Osteoblast (primary cell): Measurements from ENCODE around the gene TGFBR2. TPM values are rescaled to one million over a fixed set of nuclear protein-coding genes. Genes with fewer than 3 reads are reported as not detected.

Experiments
- DNase-seq: peaks from one replicate; pipeline ENCODE4 v3.0.0; 2011; ENCODE audit warnings: low spot score, mixed read lengths; ENCODE audit not compliant: insufficient read length; ENCODE audit errors: missing footprints
- H2AFZ ChIP-seq: 2 replicates; pipeline ENCODE4 v1.6.0; 2011; ENCODE audit warnings: mild to moderate bottlenecking, low read length
- H3K27ac ChIP-seq: 2 replicates; pipeline ENCODE4 v1.5.1; 2011; ENCODE audit warnings: mild to moderate bottlenecking, low read depth, low read length, moderate library complexity
- H3K27me3 ChIP-seq: 2 replicates; pipeline ENCODE4 v1.6.0; 2012; ENCODE audit warnings: mild to moderate bottlenecking, control low read depth, inconsistent platforms, low read length, moderate library complexity; ENCODE audit not compliant: insufficient read depth
- H3K36me3 ChIP-seq: 2 replicates; pipeline ENCODE4 v1.5.1; 2011; ENCODE audit warnings: mild to moderate bottlenecking, low read length, control low read depth, moderate library complexity; ENCODE audit not compliant: insufficient read depth
- H3K4me1 ChIP-seq: 2 replicates; pipeline ENCODE4 v1.5.1; 2011; ENCODE audit warnings: mild to moderate bottlenecking, low read length, control low read depth, moderate library complexity; ENCODE audit not compliant: insufficient read depth
- H3K4me2 ChIP-seq: 2 replicates; pipeline ENCODE4 v1.6.0; 2011; ENCODE audit warnings: mild to moderate bottlenecking, low read length; ENCODE audit not compliant: insufficient read depth
- H3K4me3 ChIP-seq: fragments of 200-600 bp; sonication (generic); 3 replicates; pipeline ENCODE4 v1.5.1; 2012; ENCODE audit warnings: mild to moderate bottlenecking, low read length, inconsistent platforms; ENCODE audit not compliant: insufficient read depth
- H3K79me2 ChIP-seq: 2 replicates; pipeline ENCODE4 v1.6.0; 2012; ENCODE audit warnings: mild to moderate bottlenecking, low read length, control low read depth, inconsistent platforms; ENCODE audit not compliant: insufficient read depth
- H3K9me3 ChIP-seq: 2 replicates; pipeline ENCODE4 v1.5.1; 2011; ENCODE audit warnings: low read depth, low read length, control low read depth
- H4K20me1 ChIP-seq: 2 replicates; pipeline ENCODE4 v1.6.0; 2012; ENCODE audit warnings: mild to moderate bottlenecking, low read length, control low read depth; ENCODE audit not compliant: insufficient read depth
- total RNA-seq: library from RNA; depleted of rRNA; stranded (reverse); fragments of >200 nt; gene quantifications from 2 replicates; pipeline ENCODE4 v1.2.3, GENCODE V29; 2012
- TF ChIP-seq, protein P1 (sequence below): IDR thresholded peaks from 2 replicates; pipeline ENCODE4 v1.5.1; 2011; ENCODE audit warnings: mild to moderate bottlenecking, low read depth, low read length, moderate library complexity; ENCODE audit errors: extremely low read depth

Gene TGFBR2
- total RNA-seq, 1 donor: 118 TPM

DNA sequence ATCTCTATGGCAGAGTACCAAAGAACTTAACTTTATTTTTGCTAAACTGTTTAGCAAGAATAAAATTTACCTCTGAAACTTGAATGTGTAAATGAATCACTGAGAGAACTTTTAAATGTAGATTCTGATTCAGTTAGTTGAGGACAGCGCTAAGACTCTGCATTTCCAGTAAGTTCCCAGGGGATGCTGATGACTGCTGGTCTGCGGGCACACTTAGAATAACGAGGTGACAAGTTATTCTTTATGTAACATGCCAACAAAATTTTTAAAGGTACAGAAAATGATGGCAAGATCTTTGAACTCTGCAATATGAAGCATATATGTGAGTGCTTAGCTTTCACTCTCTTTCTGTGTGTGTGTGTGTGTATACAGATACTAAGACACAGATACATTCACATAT lies 56.4 kb downstream of the TGFBR2 start:
- Histone ChIP-seq H3K4me3 (no peak overlapping the region), H3K36me3 (peaks cover 17% of the 10 kb centered on the region), H2AFZ (no peak overlapping the region), H3K4me1 (peaks cover 56% of the 10 kb centered on the region), H3K4me2 (no peak overlapping the region), H3K27ac (no peak overlapping the region), H4K20me1 (peaks cover 4% of the 10 kb centered on the region), H3K27me3 (no peaks in the 10 kb centered on the region), H3K79me2 (peaks cover 11% of the 10 kb centered on the region), H3K9me3 (no peaks in the 10 kb centered on the region)
- DNase-seq: no peak
- TF ChIP-seq, protein P1, sequence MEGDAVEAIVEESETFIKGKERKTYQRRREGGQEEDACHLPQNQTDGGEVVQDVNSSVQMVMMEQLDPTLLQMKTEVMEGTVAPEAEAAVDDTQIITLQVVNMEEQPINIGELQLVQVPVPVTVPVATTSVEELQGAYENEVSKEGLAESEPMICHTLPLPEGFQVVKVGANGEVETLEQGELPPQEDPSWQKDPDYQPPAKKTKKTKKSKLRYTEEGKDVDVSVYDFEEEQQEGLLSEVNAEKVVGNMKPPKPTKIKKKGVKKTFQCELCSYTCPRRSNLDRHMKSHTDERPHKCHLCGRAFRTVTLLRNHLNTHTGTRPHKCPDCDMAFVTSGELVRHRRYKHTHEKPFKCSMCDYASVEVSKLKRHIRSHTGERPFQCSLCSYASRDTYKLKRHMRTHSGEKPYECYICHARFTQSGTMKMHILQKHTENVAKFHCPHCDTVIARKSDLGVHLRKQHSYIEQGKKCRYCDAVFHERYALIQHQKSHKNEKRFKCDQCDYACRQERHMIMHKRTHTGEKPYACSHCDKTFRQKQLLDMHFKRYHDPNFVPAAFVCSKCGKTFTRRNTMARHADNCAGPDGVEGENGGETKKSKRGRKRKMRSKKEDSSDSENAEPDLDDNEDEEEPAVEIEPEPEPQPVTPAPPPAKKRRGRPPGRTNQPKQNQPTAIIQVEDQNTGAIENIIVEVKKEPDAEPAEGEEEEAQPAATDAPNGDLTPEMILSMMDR: no peak

DNA sequence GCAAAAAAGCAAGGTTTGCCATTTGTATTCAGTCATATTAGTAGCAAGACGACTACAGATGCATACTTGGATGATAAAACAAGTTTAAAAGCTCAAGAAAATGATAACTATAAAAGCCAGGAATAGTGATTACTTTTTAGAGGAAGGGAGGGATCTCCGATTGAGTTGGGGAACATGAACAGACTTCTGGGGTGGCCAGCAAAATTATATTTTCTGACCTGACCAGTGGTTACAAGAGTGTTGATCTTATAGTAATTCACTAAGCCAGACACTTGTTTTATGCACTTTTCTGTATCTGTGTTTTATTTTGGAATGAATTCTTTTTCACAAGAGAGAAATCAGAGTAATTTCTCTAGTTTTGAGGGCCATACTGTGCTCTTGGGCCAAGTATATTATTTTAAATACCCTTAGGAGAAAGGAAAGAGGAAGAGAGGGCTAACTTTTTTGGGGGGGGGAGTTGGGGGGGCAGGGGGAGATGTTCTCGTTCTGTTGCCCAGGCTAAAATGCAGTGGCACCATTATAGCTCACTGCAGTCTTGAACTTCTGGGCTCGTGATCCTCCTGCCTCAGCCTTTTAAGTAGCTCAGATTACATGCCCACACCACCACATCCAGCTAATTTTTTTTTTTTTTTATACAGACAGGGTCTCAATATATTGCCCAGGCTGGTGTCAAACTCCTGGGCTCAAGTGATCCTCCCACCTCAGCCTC lies 57.3 kb downstream of the TGFBR2 start:
- DNase-seq: no peak
- Histone ChIP-seq H3K27ac (no peak overlapping the region), H3K36me3 (peaks cover 17% of the 10 kb centered on the region), H3K4me1 (peaks cover 48% of the 10 kb centered on the region), H3K4me2 (no peak overlapping the region), H3K4me3 (no peak overlapping the region), H2AFZ (no peak overlapping the region), H3K79me2 (peaks cover 11% of the 10 kb centered on the region), H4K20me1 (peaks cover 4% of the 10 kb centered on the region), H3K27me3 (no peaks in the 10 kb centered on the region), H3K9me3 (no peaks in the 10 kb centered on the region)
- TF ChIP-seq, protein P1: no peak

DNA sequence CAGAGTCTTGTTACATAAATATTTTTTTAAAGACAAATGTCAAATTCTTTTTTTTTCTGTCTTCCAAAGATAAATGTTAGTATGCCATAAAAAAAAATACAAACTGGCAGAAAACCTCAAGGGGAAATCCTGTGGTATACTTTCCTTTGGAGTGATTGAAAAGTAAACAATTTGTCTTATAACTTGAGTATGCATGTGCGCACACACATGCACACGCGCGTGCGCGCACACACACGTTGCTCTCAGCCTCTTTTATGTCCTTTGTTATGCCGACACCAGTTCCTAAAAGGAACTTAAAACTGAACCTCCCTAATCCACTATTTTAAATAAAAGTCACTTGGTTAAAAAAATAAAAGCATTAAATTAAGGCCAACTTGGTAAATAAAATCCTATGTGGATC lies 58.1 kb downstream of the TGFBR2 start:
- H3K27ac ChIP-seq: no peak overlapping the region
- H3K79me2 ChIP-seq: peaks cover 11% of the 10 kb centered on the region
- H2AFZ ChIP-seq: no peak overlapping the region
- H4K20me1 ChIP-seq: no peaks in the 10 kb centered on the region
- H3K4me1 ChIP-seq: peaks cover 42% of the 10 kb centered on the region
- no peaks in the 10 kb centered on the region for H3K9me3 ChIP-seq
- DNase-seq: no peak
- no peak overlapping the region for H3K4me2 ChIP-seq
- peaks cover 17% of the 10 kb centered on the region for H3K36me3 ChIP-seq
- no peaks in the 10 kb centered on the region for H3K27me3 ChIP-seq
- no peak overlapping the region for H3K4me3 ChIP-seq
- TF ChIP-seq, protein P1: no peak

DNA sequence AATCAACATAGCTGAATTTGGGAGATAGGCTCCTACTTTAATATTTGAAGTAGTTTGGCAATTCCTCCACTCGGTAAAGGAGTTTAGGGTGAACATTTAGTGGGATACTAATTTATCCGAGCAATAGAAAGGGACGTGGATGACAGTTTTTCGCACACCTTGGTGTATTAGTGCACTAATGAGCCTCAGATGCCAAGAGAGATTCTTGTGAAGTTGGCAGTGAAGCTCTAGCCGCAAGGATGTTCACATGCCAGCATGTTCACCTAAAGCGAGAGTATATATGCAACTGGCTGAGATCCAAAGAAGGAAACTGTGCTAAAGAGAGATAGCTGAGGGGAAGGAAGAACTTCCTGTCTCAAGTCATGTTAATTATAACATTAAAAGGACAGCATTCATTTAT lies 58.5 kb downstream of the TGFBR2 start:
- Histone ChIP-seq H3K4me1 (peaks cover 38% of the 10 kb centered on the region), H3K9me3 (no peaks in the 10 kb centered on the region), H3K27me3 (no peaks in the 10 kb centered on the region), H4K20me1 (no peaks in the 10 kb centered on the region), H2AFZ (no peak overlapping the region), H3K36me3 (peaks cover 17% of the 10 kb centered on the region), H3K4me2 (no peak overlapping the region), H3K79me2 (peaks cover 11% of the 10 kb centered on the region), H3K4me3 (no peak overlapping the region), H3K27ac (no peak overlapping the region)
- no peak for DNase-seq
- TF ChIP-seq, protein P1: no peak
